K562 (cell line): Measurements from ENCODE around the gene NRXN3. TPM values are rescaled to one million over a fixed set of nuclear protein-coding genes. Genes with fewer than 3 reads are reported as not detected.

Experiments used
- ATAC-seq: fragments of 200-7000 bp; cut with Tn5 transposase; 3 replicates; pipeline ENCODE4 v1.9.1; 2020; ENCODE audit warnings: moderate library complexity
- BruUV-seq: library from RNA; stranded (reverse); fragments of 400-500 nt; replicated peaks from 2 replicates; lab custom pipeline; 2021; lab: Mats Ljungman, UMichigan
- CTCF ChIA-PET: fragments of 300-600 bp; formaldehyde crosslinking; extraction: SDS; loops from one replicate; lab custom pipeline; 2021; ENCODE audit warnings: low intra/inter-chr PET ratio; lab: Yijun Ruan, JAX
- POLR2A ChIA-PET: fragments of 300-600, 350-650 bp; sonication (Branson Sonifier 250); formaldehyde crosslinking; extraction: SDS; loops from one replicate; lab custom pipeline; 2021; ENCODE audit warnings: antibody characterized with exemption, inconsistent platforms; lab: Yijun Ruan, JAX
- DNase-seq, 4 experiments: peaks; one replicate each; pipeline versions ENCODE4 v3.0.0 to v3.0.0-alpha.2; 2011 to 2018; ENCODE audit warnings: low spot score in 3 of 4, mixed read lengths in 3 of 4; ENCODE audit errors: extremely low read depth in 1 of 4
- FAIRE-seq: peaks from 2 replicates; lab custom pipeline; 2011; peaks lifted over from hg19 to GRCh38; lab: Jason Lieb, UNC
- H2AFZ ChIP-seq: 2 replicates; pipeline ENCODE4 v1.6.0; 2011; ENCODE audit warnings: low read depth, low read length, control low read depth, inconsistent platforms
- H3K27ac ChIP-seq: fragments of 200-600 bp; 3 replicates; pipeline ENCODE4 v1.8.0; 2011; ENCODE audit warnings: low read depth, mild to moderate bottlenecking, control low read depth, inconsistent platforms, low read length, moderate library complexity, mixed read lengths; ENCODE audit errors: extremely low read depth
- H3K27me3 ChIP-seq, 2 experiments: fragments of 300-600 bp in 1 of 2; 2 replicates in 1 of 2; 3 replicates in 1 of 2; pipeline versions ENCODE4 v1.6.0 to v1.8.0; 2011; ENCODE audit warnings: inconsistent platforms in 2 of 2, low read length in 2 of 2, mild to moderate bottlenecking in 1 of 2, mixed read lengths in 1 of 2, moderate library complexity in 1 of 2; ENCODE audit not compliant: control insufficient read depth in 2 of 2, insufficient read depth in 2 of 2
- H3K36me3 ChIP-seq: fragments of 300-600 bp; 3 replicates; pipeline ENCODE4 v1.8.0; 2011; ENCODE audit warnings: mild to moderate bottlenecking, low read length, inconsistent platforms; ENCODE audit not compliant: control insufficient read depth, insufficient read depth
- H3K4me1 ChIP-seq, 2 experiments: fragments of 200-600 bp in 1 of 2; replicated peaks in 1 of 2; 2 replicates in 1 of 2; 3 replicates in 1 of 2; pipeline versions ENCODE4 v1.5.1 to v1.8.0; 2011; ENCODE audit warnings: inconsistent platforms in 2 of 2, low read length in 2 of 2, mild to moderate bottlenecking in 1 of 2, mixed read lengths in 1 of 2, moderate library complexity in 1 of 2; ENCODE audit not compliant: control insufficient read depth in 2 of 2, insufficient read depth in 2 of 2
- H3K4me2 ChIP-seq: 2 replicates; pipeline ENCODE4 v1.6.1; 2011; ENCODE audit warnings: low read length, control low read depth, inconsistent platforms, mixed read lengths; ENCODE audit not compliant: insufficient read depth
- H3K4me3 ChIP-seq: fragments of 200-600 bp; sonication (generic), shearing (Covaris generic); 2 replicates; pipeline ENCODE4 v1.5.1; 2016; ENCODE audit warnings: control low read depth, inconsistent platforms
- H3K79me2 ChIP-seq: fragments of 200-600 bp; 3 replicates; pipeline ENCODE4 v1.8.0; 2011; ENCODE audit warnings: low read length, inconsistent platforms; ENCODE audit not compliant: control insufficient read depth, insufficient read depth
- H3K9ac ChIP-seq, 2 experiments: 2 replicates each; pipeline versions ENCODE4 v1.6.0 to v1.6.1; 2011; ENCODE audit warnings: low read depth in 2 of 2, low read length in 2 of 2, control low read depth in 1 of 2, inconsistent platforms in 1 of 2, mild to moderate bottlenecking in 1 of 2, mixed read lengths in 1 of 2; ENCODE audit not compliant: insufficient read depth in 1 of 2
- H3K9me1 ChIP-seq: one replicate; pipeline ENCODE4 v1.6.0; 2011; ENCODE audit warnings: inconsistent platforms, mild to moderate bottlenecking, low read length, moderate library complexity; ENCODE audit not compliant: control insufficient read depth, insufficient read depth
- H3K9me3 ChIP-seq: replicated peaks from 2 replicates; pipeline ENCODE4 v1.5.1; 2011; ENCODE audit warnings: low read depth, low read length, inconsistent platforms; ENCODE audit not compliant: control insufficient read depth, insufficient read depth
- H4K20me1 ChIP-seq: replicated peaks from 2 replicates; pipeline ENCODE4 v1.6.1; 2011; ENCODE audit warnings: low read length, inconsistent platforms, mixed read lengths; ENCODE audit not compliant: control insufficient read depth, insufficient read depth
- FIP1L1 ChIP-seq: fragments of 200-400 bp; formaldehyde crosslinking; IDR thresholded peaks from 2 replicates; pipeline ENCODE4 v1.6.1; 2018; ENCODE audit warnings: mild to moderate bottlenecking, low read depth, low read length; ENCODE audit not compliant: poor library complexity, severe bottlenecking
- L3MBTL2 ChIP-seq: fragments of 450-650 bp; IDR thresholded peaks from 2 replicates; pipeline ENCODE4 v1.6.1; 2016; ENCODE audit warnings: mild to moderate bottlenecking, moderate library complexity
- MAFF ChIP-seq: IDR thresholded peaks from 2 replicates; pipeline ENCODE4 v1.6.1; 2012; ENCODE audit warnings: low read length, improper control_type of control experiment
- MXI1 ChIP-seq: IDR thresholded peaks from 2 replicates; pipeline ENCODE4 v1.6.1; 2011; ENCODE audit warnings: low read depth, mild to moderate bottlenecking, improper control_type of control experiment, low read length
- SIRT6 ChIP-seq: IDR thresholded peaks from one replicate; pipeline ENCODE4 v1.6.1; 2012; ENCODE audit warnings: low read depth, mild to moderate bottlenecking, control low read depth, inconsistent platforms, low read length, moderate library complexity
- ZBTB17 ChIP-seq: fragments of 450-650 bp; formaldehyde crosslinking; IDR thresholded peaks from 2 replicates; pipeline ENCODE4 v1.4.0; 2020; ENCODE audit warnings: mild to moderate bottlenecking
- WGBS: fragments of 100-300 bp; shearing (Covaris generic); methylation state at CpG from one replicate; pipeline ENCODE4 v1.1.6; 2016; ENCODE audit warnings: low coverage, mixed read lengths; ENCODE audit not compliant: insufficient coverage; ENCODE audit errors: missing lambda C conversion rate; 5-methylcytosine and 5-hydroxymethylcytosine counted together
- in situ Hi-C: fragments of 300-500 bp; cut with MboI; formaldehyde crosslinking; loops from 4 replicates; pipeline ENCODE4 v1.15.0; 2018; ENCODE audit warnings: inconsistent platforms, mixed read lengths
- intact Hi-C: fragments of 100-400 bp; cut with micrococcal nuclease; formaldehyde crosslinking; loops from 2 replicates; pipeline ENCODE4 v1.14.2; 2022
- polyA plus RNA-seq, 8 experiments: library from polyadenylated mRNA; depleted of rRNA in 4 of 8; stranded (reverse) in 5 of 8; unstranded in 3 of 8; fragments of >200 nt; fragmentation: Nextera tagmentation in 2 of 8; fragmentation: Illumina TruSeq in 1 of 8; extraction: Ambion mirVana in 2 of 8; extraction: Trizol in 1 of 8; gene quantifications; 2 replicates each; pipeline versions ENCODE4 v1.2.1 to v1.2.3, GENCODE V29; 2011 to 2014; ENCODE audit warnings: inconsistent platforms in 1 of 8, missing spikeins in 1 of 8
- total RNA-seq, 7 experiments: library from RNA; depleted of rRNA in 6 of 7; stranded (reverse); fragments of >200 nt in 6 of 7; fragmentation: Illumina TruSeq in 2 of 7; extraction: Trizol in 2 of 7; gene quantifications; 2 replicates each; pipeline versions ENCODE4 v1.2.1 to v1.2.3, GENCODE V29; 2011 to 2021; ENCODE audit warnings: low replicate concordance in 1 of 7
- TF ChIP-seq, protein P1 (sequence below): fragments of 250-450 bp; sonication (Bioruptor Pico); IDR thresholded peaks from 2 replicates; pipeline ENCODE4 v1.4.0; 2020
- TF ChIP-seq, protein P2 (sequence below): fragments of 250-450 bp; sonication (Bioruptor Pico); IDR thresholded peaks from 2 replicates; pipeline ENCODE4 v1.8.0; 2022; ENCODE audit warnings: moderate library complexity, mild to moderate bottlenecking, inconsistent platforms

NRXN3 gene
- total and polyA plus RNA-seq, 9 of the 15 experiments (the other 6 are each of a cell fraction or from before 2014, with no cell fraction given): 0.09 TPM; not detected in 8

DNA sequence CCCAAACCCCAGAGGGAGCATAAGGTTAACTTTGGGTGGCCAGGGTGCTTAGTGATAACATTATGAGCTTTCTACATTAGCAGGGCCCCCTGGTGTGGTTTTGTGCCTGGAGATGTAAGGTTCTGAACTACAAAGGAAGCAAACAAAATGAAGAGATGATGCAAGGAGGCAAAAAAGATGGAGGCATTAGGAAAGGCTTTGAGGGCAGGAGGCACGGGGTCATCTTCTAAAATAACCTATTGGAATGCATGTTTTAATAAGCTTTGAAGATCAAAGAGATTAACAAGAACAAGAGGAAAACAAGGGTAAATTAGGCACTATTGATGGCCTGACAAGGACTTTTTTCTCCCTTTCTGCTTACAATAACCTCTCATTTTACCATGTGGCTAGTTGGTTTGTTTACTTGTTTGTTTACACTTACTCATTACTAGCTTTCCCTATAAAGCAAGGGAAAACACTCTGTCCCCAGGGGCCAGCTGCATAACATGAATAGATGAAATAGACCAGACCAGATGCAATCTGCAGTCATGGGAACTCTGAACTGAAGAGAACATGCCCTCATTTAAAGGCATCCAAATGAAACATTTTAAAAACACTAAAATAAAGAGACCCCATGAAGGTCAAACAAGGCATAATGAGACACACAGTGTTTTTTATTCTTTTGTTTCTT is 1650.8 kb downstream of the NRXN3 start:
- Histone ChIP-seq H3K27me3 (no peaks in the 10 kb centered on the region), H3K36me3 (no peaks in the 10 kb centered on the region), H3K9me1 (no peaks in the 10 kb centered on the region), H3K9me3 (no peaks in the 10 kb centered on the region), H3K79me2 (no peaks in the 10 kb centered on the region)
- FAIRE-seq: no peak
- no peak for TF ChIP-seq FIP1L1
- TF ChIP-seq, all 486 proteins: peak for 0
- no TSS peak for BruUV-seq
- H3K4me1 ChIP-seq: no peaks in the 10 kb centered on the region
- H3K9ac ChIP-seq: no peak overlapping the region
- no peak overlapping the region for H3K4me2 ChIP-seq
- ATAC-seq: no peak
- no peak overlapping the region for H3K4me3 ChIP-seq
- DNase-seq: no peak
- H2AFZ ChIP-seq: no peak overlapping the region
- intact Hi-C loops: no loop called here
- in situ Hi-C loops: no loop called here
- 0% methylated on average over 1 of the region's 1 CpG for WGBS
- no peak overlapping the region for H3K27ac ChIP-seq
- ChIA-PET CTCF (no interaction called here), POLR2A (no interaction called here)
- no peaks in the 10 kb centered on the region for H4K20me1 ChIP-seq

- no peak overlapping the region for H2AFZ ChIP-seq
- no peaks in the 10 kb centered on the region for H3K36me3 ChIP-seq
- no peak for ATAC-seq
- no peaks in the 10 kb centered on the region for H4K20me1 ChIP-seq
- in situ Hi-C loops: no loop called here
- no peak overlapping the region for H3K4me3 ChIP-seq
- no peak overlapping the region for H3K9ac ChIP-seq
- no peaks in the 10 kb centered on the region for H3K27me3 ChIP-seq
- no peaks in the 10 kb centered on the region for H3K9me1 ChIP-seq
- no peak for DNase-seq
- H3K4me1 ChIP-seq: no peaks in the 10 kb centered on the region
- no TSS peak for BruUV-seq
- H3K4me2 ChIP-seq: no peak overlapping the region
- ChIA-PET CTCF (no interaction called here), POLR2A (no interaction called here)
- no peak overlapping the region for H3K27ac ChIP-seq
- no peaks in the 10 kb centered on the region for H3K79me2 ChIP-seq
- no peaks in the 10 kb centered on the region for H3K9me3 ChIP-seq
- intact Hi-C loops: no loop called here
- FAIRE-seq: no peak
- WGBS: 0% methylated on average over 2 of the region's 2 CpGs
- TF ChIP-seq, protein P1, sequence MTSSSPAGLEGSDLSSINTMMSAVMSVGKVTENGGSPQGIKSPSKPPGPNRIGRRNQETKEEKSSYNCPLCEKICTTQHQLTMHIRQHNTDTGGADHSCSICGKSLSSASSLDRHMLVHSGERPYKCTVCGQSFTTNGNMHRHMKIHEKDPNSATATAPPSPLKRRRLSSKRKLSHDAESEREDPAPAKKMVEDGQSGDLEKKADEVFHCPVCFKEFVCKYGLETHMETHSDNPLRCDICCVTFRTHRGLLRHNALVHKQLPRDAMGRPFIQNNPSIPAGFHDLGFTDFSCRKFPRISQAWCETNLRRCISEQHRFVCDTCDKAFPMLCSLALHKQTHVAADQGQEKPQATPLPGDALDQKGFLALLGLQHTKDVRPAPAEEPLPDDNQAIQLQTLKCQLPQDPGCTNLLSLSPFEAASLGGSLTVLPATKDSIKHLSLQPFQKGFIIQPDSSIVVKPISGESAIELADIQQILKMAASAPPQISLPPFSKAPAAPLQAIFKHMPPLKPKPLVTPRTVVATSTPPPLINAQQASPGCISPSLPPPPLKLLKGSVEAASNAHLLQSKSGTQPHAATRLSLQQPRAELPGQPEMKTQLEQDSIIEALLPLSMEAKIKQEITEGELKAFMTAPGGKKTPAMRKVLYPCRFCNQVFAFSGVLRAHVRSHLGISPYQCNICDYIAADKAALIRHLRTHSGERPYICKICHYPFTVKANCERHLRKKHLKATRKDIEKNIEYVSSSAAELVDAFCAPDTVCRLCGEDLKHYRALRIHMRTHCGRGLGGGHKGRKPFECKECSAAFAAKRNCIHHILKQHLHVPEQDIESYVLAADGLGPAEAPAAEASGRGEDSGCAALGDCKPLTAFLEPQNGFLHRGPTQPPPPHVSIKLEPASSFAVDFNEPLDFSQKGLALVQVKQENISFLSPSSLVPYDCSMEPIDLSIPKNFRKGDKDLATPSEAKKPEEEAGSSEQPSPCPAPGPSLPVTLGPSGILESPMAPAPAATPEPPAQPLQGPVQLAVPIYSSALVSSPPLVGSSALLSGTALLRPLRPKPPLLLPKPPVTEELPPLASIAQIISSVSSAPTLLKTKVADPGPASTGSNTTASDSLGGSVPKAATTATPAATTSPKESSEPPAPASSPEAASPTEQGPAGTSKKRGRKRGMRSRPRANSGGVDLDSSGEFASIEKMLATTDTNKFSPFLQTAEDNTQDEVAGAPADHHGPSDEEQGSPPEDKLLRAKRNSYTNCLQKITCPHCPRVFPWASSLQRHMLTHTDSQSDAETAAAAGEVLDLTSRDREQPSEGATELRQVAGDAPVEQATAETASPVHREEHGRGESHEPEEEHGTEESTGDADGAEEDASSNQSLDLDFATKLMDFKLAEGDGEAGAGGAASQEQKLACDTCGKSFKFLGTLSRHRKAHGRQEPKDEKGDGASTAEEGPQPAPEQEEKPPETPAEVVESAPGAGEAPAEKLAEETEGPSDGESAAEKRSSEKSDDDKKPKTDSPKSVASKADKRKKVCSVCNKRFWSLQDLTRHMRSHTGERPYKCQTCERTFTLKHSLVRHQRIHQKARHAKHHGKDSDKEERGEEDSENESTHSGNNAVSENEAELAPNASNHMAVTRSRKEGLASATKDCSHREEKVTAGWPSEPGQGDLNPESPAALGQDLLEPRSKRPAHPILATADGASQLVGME (CRISPR knock-in tag): no peak
- TF ChIP-seq MXI1 (no peak), L3MBTL2 (no peak), SIRT6 (no peak), MAFF (no peak), ZBTB17 (no peak)
- TF ChIP-seq, protein P2, sequence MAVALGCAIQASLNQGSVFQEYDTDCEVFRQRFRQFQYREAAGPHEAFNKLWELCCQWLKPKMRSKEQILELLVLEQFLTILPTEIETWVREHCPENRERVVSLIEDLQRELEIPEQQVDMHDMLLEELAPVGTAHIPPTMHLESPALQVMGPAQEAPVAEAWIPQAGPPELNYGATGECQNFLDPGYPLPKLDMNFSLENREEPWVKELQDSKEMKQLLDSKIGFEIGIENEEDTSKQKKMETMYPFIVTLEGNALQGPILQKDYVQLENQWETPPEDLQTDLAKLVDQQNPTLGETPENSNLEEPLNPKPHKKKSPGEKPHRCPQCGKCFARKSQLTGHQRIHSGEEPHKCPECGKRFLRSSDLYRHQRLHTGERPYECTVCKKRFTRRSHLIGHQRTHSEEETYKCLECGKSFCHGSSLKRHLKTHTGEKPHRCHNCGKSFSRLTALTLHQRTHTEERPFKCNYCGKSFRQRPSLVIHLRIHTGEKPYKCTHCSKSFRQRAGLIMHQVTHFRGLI (CRISPR knock-in tag): no peak
Observed at GRCh38 chr14:79822034-79822433, 1651.9 kb downstream of the NRXN3 start.
